GM12875 (cell line): ENCODE data around the gene DRD1.
"Not testable (repeated sequence)": the region's sequence is repeated elsewhere in the genome, so short reads cannot be mapped to it uniquely, and the experiment has no call there.

Source experiments
- H3K4me3 ChIP-seq: one replicate; pipeline ENCODE4 v1.5.1; 2011; ENCODE audit warnings: low read depth, low read length, control low read depth
- CTCF ChIP-seq: IDR thresholded peaks from 2 replicates; pipeline ENCODE4 v1.5.1; 2011; ENCODE audit warnings: low read depth, mild to moderate bottlenecking, control low read depth, inconsistent platforms, low read length, moderate library complexity, borderline replicate concordance; ENCODE audit not compliant: insufficient read depth

DRD1 gene

DNA sequence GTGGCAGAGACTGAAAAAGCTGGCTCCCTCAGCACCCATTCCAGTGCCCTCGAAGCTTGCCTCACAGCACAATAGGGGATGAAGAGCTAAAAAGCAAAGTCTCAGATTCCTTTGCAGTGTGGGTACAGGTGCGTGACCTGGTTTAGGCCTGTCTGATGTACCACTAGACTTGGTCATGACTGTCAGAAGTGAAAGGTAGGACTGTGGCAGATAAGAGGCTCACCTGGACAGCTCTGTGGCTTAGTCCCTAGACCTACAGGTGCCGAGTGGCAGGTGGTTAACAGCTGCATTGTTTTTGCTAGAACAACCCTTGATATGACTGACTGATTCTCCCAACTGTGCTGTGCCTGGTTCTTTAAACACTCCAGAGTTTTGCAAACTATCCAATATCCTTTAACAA is 19.7 kb upstream of the DRD1 start:
- no peak overlapping the region for H3K4me3 ChIP-seq
- TF ChIP-seq CTCF, result no peak

- H3K4me3 ChIP-seq, result no peak overlapping the region
- no peak for TF ChIP-seq CTCF
Measured at GRCh38 chr5:175461370-175461769, 17.4 kb upstream of the DRD1 start.

DNA sequence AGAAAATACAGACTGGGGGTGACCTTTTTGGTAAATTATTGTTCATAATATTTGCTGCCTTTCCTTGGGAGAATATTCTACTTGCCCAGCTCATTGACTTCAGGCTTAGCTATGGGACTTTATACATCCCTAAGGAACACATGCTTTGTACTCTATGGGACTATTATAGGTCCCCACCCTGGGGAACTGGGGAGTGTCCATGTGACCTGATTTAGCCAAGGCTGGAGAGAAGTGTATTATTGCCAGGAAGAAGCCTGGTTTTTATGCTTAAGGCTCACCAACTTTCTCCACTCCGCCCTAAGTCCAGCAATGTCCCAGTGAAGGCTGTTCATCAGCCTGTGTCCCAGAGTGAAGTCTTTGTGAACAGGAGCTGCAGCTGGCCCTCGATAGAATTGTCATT is 16.6 kb upstream of the DRD1 start:
- no peak overlapping the region for H3K4me3 ChIP-seq
- no peak for TF ChIP-seq CTCF

- TF ChIP-seq CTCF, result 0 out of 2 replicates have a peak, but pooled peaks have one; percentile 15
- no peak overlapping the region for H3K4me3 ChIP-seq
Measured at GRCh38 chr5:175460126-175460525, 16.1 kb upstream of the DRD1 start.

DNA sequence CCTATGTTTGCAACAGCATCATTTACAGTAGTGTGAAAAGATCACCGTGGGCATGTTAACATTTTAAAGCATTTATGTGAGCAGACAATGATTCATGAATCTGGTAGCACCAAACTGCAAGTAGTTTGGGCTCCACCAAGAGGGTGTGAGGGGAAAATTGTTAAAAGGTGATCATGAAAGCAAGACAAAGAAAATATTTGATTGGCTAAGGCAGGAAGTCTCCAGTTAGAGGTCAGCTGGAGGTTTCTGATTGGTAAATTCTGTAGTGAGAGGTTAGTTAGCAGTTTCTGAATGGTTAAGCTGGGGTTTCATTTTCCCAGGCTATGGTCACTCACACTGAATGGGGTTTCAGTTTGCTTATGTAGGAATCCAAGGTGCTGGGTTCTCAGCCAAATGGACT is 13.5 kb upstream of the DRD1 start:
- TF ChIP-seq CTCF, result no peak
- H3K4me3 ChIP-seq, result no peak overlapping the region

- TF ChIP-seq CTCF, result no peak
- H3K4me3 ChIP-seq, result no peak overlapping the region
Measured at GRCh38 chr5:175456105-175456742, 12.2 kb upstream of the DRD1 start.

GRCh38 chr5:175454338-175454737 is 10.4 kb upstream of the DRD1 start:
- not testable (repeated sequence) for H3K4me3 ChIP-seq

DNA sequence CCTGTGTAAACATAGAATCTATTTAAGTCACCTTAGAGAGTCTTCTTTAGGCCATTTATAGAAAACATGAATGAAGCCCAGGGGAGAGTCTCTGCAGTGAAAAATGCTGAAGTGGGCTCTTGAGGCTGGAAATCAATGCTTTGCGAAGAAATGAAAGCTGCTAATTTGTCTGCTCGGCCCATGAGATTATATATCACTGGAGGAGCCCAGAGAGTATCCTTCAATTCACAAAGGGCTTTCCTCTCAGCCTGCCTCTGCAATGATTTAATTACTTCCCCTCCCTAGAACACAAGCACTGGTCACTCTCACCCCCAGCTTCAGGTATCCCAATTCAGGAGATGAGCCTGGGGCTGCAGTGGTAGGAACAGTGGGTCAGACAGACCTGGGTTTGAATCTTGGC is 8.2 kb upstream of the DRD1 start:
- no peak overlapping the region for H3K4me3 ChIP-seq
- TF ChIP-seq CTCF, result no peak
